Left ventricle myocardium inferior (tissue), 1 donor: ENCODE data around the gene PRDM16. TPM values are rescaled to one million over a fixed set of nuclear protein-coding genes. Genes with fewer than 3 reads are reported as not detected.

Source experiments
- DNase-seq: peaks from one replicate; pipeline ENCODE4 v3.0.0-alpha.2; 2020
- H3K27ac ChIP-seq: fragments of 200-600 bp; replicated peaks from 2 replicates; pipeline ENCODE4 v1.8.0; 2021
- H3K27me3 ChIP-seq: fragments of 200-600 bp; 2 replicates; pipeline ENCODE4 v1.8.0; 2021; ENCODE audit warnings: low read depth
- H3K36me3 ChIP-seq: fragments of 200-600 bp; 2 replicates; pipeline ENCODE4 v1.8.0; 2021
- H3K4me1 ChIP-seq: fragments of 200-600 bp; 2 replicates; pipeline ENCODE4 v1.8.0; 2021
- H3K4me3 ChIP-seq: fragments of 200-600 bp; 2 replicates; pipeline ENCODE4 v1.8.0; 2021; ENCODE audit warnings: mild to moderate bottlenecking, moderate library complexity
- H3K9me3 ChIP-seq: fragments of 200-600 bp; replicated peaks from 2 replicates; pipeline ENCODE4 v1.8.0; 2021
- intact Hi-C: fragments of 100-400 bp; cut with micrococcal nuclease; formaldehyde crosslinking; loops from one replicate; pipeline ENCODE4 v1.11.0; 2022
- total RNA-seq: library from RNA; stranded (reverse); fragmentation: NEBNext Ultra II Directional; extraction: Animal tissue kit (Norgen Biotek cat#: 25700); gene quantifications from one replicate; pipeline ENCODE4 v1.2.1, GENCODE V29; 2021
- TF ChIP-seq, protein P1 (sequence below): fragments of 200-600 bp; IDR thresholded peaks from 2 replicates; pipeline ENCODE4 v1.8.0; 2021; ENCODE audit warnings: antibody characterized with exemption, mild to moderate bottlenecking, borderline replicate concordance
- donor health status: DM: no; HTN: yes; CAD: no; lungs with severe emphysema.

Gene PRDM16
- total RNA-seq, 1 donor from 2014 or later, result 16.6 TPM

DNA sequence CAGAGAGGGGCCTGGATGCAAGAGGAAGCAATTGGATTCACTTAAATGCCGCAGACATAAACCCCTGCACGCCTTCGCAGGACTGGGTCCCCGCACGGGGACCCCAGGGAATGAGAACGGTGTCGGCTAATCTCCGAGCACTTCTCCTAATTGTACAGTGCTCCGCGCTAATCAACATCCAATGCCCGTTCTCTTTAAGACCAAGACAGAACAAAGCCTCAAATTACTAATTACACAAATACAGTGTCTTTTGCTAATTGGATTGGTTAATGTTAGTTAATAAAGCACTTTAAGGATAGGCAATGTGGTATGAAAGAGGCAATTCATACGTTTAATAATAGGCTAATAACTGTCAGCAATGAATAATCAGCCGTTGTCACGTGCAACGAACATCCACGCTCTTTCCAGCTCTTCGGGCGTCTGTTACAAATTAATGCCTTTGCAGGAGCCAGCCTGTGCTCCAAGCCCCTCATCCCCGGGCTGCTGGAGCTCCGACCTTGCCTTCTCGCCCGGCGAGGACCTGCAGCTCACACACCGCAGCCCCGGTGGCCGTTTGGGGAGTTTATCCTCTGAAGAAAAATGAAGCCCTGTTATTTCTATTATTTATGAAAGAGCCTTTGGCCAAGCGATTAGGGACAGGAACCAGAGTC lies 157.8 kb downstream of the PRDM16 start:
- H3K27me3 ChIP-seq, result peaks cover 30% of the 10 kb centered on the region
- TF ChIP-seq, protein P1, sequence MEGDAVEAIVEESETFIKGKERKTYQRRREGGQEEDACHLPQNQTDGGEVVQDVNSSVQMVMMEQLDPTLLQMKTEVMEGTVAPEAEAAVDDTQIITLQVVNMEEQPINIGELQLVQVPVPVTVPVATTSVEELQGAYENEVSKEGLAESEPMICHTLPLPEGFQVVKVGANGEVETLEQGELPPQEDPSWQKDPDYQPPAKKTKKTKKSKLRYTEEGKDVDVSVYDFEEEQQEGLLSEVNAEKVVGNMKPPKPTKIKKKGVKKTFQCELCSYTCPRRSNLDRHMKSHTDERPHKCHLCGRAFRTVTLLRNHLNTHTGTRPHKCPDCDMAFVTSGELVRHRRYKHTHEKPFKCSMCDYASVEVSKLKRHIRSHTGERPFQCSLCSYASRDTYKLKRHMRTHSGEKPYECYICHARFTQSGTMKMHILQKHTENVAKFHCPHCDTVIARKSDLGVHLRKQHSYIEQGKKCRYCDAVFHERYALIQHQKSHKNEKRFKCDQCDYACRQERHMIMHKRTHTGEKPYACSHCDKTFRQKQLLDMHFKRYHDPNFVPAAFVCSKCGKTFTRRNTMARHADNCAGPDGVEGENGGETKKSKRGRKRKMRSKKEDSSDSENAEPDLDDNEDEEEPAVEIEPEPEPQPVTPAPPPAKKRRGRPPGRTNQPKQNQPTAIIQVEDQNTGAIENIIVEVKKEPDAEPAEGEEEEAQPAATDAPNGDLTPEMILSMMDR, result no peak
- no peaks in the 10 kb centered on the region for H3K36me3 ChIP-seq
- DNase-seq, result no peak
- no peak overlapping the region for H3K27ac ChIP-seq
- intact Hi-C loops, result no loop called here
- H3K4me1 ChIP-seq, result peaks cover 9% of the 10 kb centered on the region
- H3K9me3 ChIP-seq, result no peaks in the 10 kb centered on the region
- no peak overlapping the region for H3K4me3 ChIP-seq

DNA sequence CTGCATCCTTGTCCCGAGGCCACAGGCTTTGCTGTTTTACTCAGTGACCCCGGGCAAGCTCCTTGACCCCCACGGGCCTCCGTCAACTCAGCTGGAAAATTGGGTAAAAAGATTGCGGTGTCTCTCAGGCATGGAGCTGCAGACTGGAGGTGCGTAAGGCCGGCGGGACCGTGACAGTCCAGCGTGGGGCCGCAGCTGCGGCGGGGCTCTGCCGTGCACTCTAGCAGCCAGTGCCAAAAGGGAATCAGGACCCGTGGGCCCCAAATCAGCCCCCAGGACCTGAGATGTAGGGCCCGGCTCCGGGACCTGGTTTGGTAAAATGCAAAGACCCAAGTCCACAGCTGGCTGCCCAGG lies 158.3 kb downstream of the PRDM16 start:
- Histone ChIP-seq H3K4me1 (peaks cover 4% of the 10 kb centered on the region), H3K36me3 (no peaks in the 10 kb centered on the region), H3K9me3 (no peaks in the 10 kb centered on the region), H3K27me3 (peaks cover 35% of the 10 kb centered on the region), H3K27ac (no peak overlapping the region), H3K4me3 (no peak overlapping the region)
- intact Hi-C loops, result no loop called here
- TF ChIP-seq, protein P1, result no peak
- no peak for DNase-seq

DNA sequence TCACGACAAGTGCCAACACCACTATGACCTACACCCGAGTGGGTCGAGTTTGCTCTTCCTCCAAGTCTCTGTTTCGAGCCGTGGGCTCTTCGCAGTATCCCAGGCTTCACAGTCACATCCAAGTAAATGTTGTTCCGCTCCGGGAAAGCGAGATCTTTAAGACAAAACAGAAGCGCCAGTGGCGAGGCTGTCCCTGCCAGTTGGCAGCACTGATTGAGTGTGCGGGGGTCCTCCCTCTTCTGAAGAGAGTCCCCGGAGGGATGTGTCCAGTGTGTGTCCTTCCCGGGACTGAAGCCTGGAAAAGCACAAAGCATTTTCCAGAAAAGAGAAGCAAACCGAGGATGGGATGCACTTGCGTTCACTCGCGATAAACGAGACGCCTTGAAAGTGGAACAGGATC lies 158.9 kb downstream of the PRDM16 start:
- TF ChIP-seq, protein P1, result no peak
- H3K27me3 ChIP-seq, result peaks cover 35% of the 10 kb centered on the region

DNA sequence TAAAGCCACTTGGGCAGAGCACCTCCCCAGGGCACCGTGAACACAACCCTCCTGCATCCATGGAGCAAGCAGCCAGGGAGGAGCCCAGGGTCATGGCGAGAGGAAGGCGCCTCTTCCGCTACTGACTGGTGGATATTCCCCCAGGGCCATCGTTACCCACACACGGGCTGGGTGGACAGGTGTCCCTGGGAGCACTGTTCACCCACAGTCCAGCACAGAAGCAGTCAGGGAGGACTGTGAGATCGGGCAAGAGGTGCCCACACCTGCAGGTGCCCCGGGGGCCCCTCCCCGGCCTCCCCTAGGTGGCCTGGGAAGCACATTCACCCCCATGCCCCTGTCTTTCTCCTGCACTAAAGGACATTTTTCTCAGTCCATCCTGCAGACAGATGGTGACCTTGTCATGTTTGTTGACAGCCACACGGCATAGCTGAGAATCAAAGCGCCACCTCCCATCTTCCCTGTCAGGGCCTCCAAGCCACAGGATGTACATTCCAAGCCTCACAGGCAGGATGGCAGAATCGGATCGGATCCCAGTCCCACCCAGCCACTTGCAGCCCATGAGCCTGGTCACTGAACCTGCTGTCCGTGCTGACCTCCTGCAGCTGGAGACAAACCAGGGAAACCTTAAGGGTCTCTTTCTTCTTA lies 160.2 kb downstream of the PRDM16 start:
- intact Hi-C loops, result no loop called here
- no peak for DNase-seq
- Histone ChIP-seq H3K9me3 (no peaks in the 10 kb centered on the region), H3K27ac (no peak overlapping the region), H3K4me1 (no peaks in the 10 kb centered on the region), H3K36me3 (no peaks in the 10 kb centered on the region), H3K4me3 (no peak overlapping the region), H3K27me3 (peaks cover 36% of the 10 kb centered on the region)
- TF ChIP-seq, protein P1, result no peak

More for the DNA sequence above, 158.9 kb downstream of the PRDM16 start:
- Histone ChIP-seq H3K27ac (no peak overlapping the region), H3K4me3 (no peak overlapping the region), H3K4me1 (no peaks in the 10 kb centered on the region), H3K9me3 (no peaks in the 10 kb centered on the region), H3K36me3 (no peaks in the 10 kb centered on the region)
- no peak for DNase-seq
- intact Hi-C loops, result no loop called here

DNA sequence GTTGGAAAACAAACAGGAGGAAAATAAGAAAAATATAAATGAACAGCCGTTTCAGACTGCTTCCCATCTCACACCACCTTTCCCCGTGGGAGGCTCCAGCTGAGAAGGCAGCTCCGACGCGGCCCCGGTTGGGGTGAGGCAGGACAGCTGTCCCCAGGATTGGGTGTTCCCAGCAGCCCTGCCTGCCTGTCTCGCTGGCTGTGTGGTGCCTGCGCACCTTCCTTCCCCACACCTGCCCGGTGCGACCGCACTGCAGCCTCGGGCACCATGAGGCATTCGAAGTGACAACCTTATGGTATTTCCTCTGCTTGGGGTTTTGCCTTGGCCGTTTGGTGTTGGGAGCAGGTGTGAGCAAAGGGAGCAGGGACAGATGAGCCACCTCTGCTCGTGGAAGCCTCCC lies 161.6 kb downstream of the PRDM16 start:
- TF ChIP-seq, protein P1, result no peak
- intact Hi-C loops, result no loop called here
- no peak overlapping the region for H3K4me3 ChIP-seq
- no peak for DNase-seq
- no peaks in the 10 kb centered on the region for H3K36me3 ChIP-seq
- no peak overlapping the region for H3K27ac ChIP-seq
- H3K27me3 ChIP-seq, result peaks cover 43% of the 10 kb centered on the region
- no peaks in the 10 kb centered on the region for H3K9me3 ChIP-seq
- peaks cover 1% of the 10 kb centered on the region for H3K4me1 ChIP-seq
